8988T (cell line): Measurements from ENCODE around the gene ALG14.

ENCODE experiments used
- DNase-seq: peaks from one replicate; pipeline ENCODE4 v3.0.0; 2011

The ALG14 gene

DNA sequence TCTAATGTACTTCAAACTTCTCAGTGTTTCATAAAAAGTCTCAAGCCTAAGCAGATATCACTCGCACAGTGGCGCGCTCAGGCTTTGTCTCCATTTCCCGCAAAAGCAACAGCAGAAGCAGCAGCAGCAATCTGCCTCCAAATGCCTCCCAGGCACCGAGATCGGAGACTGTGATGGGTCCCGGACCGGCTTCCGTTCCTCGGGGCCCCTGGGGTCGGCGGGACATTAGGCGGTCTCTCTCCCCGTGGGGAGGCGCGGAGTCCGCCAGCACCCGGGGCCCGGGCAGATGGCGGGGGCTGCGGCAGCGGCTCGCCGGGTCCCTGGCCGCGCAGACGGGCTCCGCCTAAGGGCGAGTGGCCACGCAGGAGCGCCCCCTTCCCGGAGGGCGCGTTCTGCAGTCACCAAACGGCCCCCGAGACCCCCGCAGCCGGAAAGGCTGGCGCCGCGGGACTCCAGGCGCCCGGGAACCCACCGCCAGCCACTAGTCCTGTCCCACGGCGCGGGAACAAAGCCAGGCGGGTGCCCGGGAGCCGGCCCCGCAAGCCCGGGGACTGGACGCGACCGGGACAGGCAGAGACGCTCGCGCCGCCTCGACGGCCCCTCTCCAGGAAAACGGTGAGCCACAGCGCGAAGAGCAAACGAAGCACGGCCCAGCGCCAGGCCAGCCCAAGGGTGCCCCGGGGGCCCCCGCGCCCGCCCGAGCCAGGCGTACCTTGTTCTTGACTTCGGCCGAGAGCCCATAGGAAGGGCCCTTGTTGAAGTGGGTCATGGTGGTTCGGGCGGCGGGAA lies 146.4 kb downstream of the ALG14 start:
- DNase-seq: peak; percentile 52

DNA sequence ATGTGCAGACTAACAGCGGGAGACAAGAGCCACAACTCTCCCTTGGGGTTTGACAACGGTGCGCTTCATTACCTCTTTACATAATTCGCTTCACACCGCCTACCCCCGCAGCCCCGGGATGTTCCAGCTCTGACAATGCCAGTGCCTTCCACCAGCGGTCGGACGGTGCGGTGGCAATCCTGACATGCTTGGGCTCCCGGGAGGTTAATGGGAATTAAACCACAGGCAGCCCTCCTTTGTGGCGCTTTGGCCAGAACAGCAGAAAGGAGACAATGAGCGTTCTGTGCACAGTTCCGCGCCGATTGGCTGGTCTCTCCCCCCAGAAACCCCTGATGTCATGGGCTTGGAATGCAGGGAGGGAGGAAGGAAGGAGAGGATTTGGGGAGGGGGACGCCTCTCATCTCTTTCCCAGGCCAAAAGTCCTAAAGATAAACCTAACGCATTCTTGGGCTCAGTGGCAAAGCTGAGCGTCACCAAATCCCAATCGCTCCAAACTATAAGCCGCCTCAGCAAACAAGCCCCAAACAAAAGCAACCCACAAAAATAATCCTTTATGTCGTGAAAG lies 147.1 kb downstream of the ALG14 start:
- DNase-seq: peak; percentile 32

DNA sequence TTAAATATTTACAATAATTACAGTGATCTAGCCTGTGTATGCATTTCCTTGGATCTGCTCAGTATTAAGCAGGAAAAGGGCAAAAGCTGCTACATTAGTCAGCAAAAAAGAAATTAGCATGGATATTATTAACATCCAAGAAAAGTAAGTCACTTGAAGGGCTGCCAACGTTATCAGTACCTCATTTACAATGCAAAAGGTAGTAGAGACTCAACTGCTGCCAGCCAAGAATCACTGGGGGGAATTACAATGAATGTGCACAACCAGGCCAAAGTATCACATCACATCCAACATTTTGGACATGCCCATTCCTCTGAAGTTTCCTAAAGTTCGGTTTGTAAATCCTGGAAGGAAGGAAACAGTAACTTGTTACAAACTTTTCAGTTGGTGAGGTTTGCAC lies 147.7 kb downstream of the ALG14 start:
- no peak for DNase-seq
